Activated effector memory CD4-positive, alpha-beta T cell treated with Interleukin-2 at 50 U/mL for 16 hours (primary cell): Measurements from ENCODE around the gene GABRB3.

ENCODE experiments used
- DNase-seq: peaks from one replicate; pipeline ENCODE4 v3.0.0-alpha.2; 2020

The GABRB3 gene

GRCh38 chr15:26772154-26773066 is at the start of gene GABRB3:
TSS of gene GABRB3 (minus strand) at chr15:26773066.
- no peak for DNase-seq

GRCh38 chr15:26807517-26808427 is 34.9 kb upstream of the GABRB3 start:
- DNase-seq, result no peak

- DNase-seq, result no peak
Measured at GRCh38 chr15:26806574-26806973, 33.7 kb upstream of the GABRB3 start.

DNA sequence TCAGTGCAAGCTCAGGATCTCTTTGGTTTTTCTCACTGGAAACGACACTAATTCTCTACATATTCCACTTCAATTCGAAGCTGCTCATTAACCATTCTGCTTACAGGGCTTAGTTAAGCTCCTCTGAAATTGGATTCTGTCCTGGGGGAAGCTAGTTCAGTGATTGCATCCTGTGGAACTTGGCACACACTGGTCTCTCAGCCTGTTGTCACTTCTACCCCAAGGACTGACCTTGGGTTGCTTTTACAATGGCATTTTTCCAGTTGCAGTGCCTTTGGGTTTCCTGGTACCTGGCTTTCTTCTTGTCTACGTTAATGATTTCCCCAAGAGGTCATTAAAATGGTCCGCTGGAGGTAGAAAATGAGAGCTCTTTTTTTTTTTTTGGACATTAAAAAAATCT is 33.3 kb upstream of the GABRB3 start:
- DNase-seq, result no peak

- DNase-seq, result no peak
Measured at GRCh38 chr15:26805470-26805869, 32.6 kb upstream of the GABRB3 start.

- DNase-seq, result no peak
Measured at GRCh38 chr15:26804063-26804804, 31.4 kb upstream of the GABRB3 start.

- DNase-seq, result no peak
Measured at GRCh38 chr15:26790118-26790517, 17.3 kb upstream of the GABRB3 start.

GRCh38 chr15:26781816-26782215 is 8.9 kb upstream of the GABRB3 start:
- DNase-seq, result no peak

DNA sequence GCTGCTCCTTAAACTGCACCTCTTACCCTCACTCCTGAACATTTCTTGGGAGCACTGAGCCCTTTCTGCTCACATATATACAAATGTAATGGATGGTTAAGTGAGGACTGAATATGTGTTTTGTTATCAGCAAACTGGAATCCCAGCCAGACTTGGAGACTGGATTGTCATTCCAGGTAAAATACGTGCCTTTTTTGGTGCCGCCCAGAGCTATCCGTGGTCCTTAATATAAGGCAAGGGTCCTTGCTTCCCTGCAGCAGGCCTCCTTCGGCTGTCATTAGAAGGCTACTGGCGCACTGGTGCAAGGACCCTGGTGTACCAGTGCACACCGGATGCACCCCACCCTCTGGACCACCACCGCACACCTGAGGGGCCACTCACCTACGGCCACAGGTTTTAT is 1.1 kb upstream of the GABRB3 start:
- DNase-seq, result no peak

GRCh38 chr15:26773067-26773877 is 406 bp upstream of the GABRB3 start:
- no peak for DNase-seq

DNA sequence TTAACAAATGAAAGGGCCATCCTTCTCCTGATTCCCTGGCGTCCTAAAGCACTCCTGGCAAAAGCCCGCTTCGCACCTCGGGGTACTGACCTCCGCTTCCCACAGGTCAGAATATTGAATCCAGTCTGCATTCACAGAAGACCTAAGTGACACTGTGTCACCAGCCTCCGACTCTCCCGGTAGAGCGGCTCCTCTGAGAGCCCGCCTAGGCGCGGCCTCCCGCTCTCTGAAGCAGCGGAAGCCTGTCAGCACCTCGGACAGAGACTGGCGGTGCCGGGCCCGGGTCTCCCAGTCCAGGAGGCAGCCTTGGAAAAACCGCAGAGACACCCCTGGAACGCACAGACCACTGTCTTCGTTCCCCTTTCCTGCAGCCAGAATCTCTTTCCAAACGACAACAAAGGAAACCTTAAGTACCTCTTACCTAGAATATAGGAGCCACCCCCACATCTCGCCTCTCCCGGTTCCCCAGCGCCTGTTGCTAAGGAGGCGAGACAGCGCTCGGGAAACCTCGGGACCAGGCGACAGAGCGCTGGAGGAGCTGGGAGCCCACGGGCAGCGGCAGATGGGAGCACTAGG is 1.2 kb downstream of the GABRB3 start:
- DNase-seq, result no peak

DNA sequence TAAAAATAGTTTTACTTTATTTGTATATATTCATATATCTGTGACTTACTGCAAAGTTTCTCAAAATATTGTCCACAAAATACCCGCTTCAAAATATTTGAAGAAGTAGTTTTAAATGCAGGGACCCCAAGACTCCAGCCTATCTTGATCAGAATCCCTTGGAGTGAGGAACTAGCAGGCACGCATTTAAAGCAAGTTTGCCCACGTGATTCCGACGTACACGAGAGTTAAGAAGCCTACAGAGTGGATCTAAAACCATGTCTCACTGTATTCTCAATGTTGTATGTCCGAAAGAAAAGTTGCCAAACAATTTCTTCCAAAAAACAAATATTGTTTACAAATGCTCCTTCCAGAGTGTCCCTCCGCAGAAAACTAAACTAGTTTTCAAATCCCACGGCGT is 1.7 kb downstream of the GABRB3 start:
- DNase-seq, result no peak

GRCh38 chr15:26767169-26767670 is 5.6 kb downstream of the GABRB3 start:
- DNase-seq, result no peak

DNA sequence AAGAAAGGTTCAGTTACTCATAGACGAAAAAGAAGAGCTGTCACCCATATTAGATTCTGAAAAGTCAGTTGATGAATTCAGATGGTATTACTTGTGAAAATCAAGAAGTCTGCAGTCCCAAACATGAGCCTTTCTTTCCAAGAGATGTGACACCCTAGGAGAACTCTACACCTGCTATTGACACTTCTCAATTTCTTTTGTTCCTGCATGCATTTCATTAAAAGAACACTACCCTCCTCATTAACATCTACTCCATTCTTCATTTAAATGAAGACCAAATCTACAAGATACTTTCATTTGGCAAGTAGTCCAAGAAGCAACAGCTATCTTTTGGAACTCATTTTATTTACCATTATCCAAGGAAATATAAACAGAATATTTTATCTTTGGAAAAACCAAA is 6.6 kb downstream of the GABRB3 start:
- DNase-seq, result no peak

GRCh38 chr15:26759986-26760385 is 12.9 kb downstream of the GABRB3 start:
- no peak for DNase-seq

- no peak for DNase-seq
Measured at GRCh38 chr15:26758079-26758478, 14.8 kb downstream of the GABRB3 start.

GRCh38 chr15:26757141-26757540 is 15.7 kb downstream of the GABRB3 start:
- no peak for DNase-seq

GRCh38 chr15:26744894-26745293 is 28.0 kb downstream of the GABRB3 start:
- DNase-seq, result no peak

GRCh38 chr15:26739791-26740190 is 33.1 kb downstream of the GABRB3 start:
- DNase-seq, result no peak

- no peak for DNase-seq
Measured at GRCh38 chr15:26738996-26739395, 33.9 kb downstream of the GABRB3 start.

GRCh38 chr15:26736502-26737248 is 36.2 kb downstream of the GABRB3 start:
- no peak for DNase-seq
